SKM-1 treated with dmso at 0.1 percent for 144 hours (cell line): ENCODE measurements around the gene ARHGAP25.

ENCODE experiments used
- DNase-seq: peaks from one replicate; lab custom pipeline; 2025; ENCODE audit not compliant: unreplicated experiment; lab: John Stamatoyannopoulos, UW

Gene ARHGAP25

GRCh38 chr2:68734688-68735525, at the start of gene ARHGAP25:
Gene ARHGAP25, plus strand, starts transcription at chr2:68734811. Its CDS starts 389 bp downstream, at chr2:68735200.
- peak; percentile 80 for DNase-seq

GRCh38 chr2:68686178-68686577, 48.4 kb upstream of the ARHGAP25 start:
- no peak for DNase-seq

GRCh38 chr2:68687018-68687417, 47.6 kb upstream of the ARHGAP25 start:
- DNase-seq: no peak

- peak; percentile 80 for DNase-seq
Observed at GRCh38 chr2:68689553-68690537, 44.8 kb upstream of the ARHGAP25 start.

GRCh38 chr2:68690851-68691250, 43.8 kb upstream of the ARHGAP25 start:
- DNase-seq: no peak

GRCh38 chr2:68692511-68692910, 42.1 kb upstream of the ARHGAP25 start:
- peak; percentile 59 for DNase-seq

GRCh38 chr2:68693951-68694350, 40.7 kb upstream of the ARHGAP25 start:
- no peak for DNase-seq

- DNase-seq: no peak
Observed at GRCh38 chr2:68695971-68696370, 38.6 kb upstream of the ARHGAP25 start.

- no peak for DNase-seq
Observed at GRCh38 chr2:68696554-68696953, 38.1 kb upstream of the ARHGAP25 start.

- DNase-seq: no peak
Observed at GRCh38 chr2:68698567-68699377, 35.8 kb upstream of the ARHGAP25 start.

GRCh38 chr2:68700560-68700959, 34.1 kb upstream of the ARHGAP25 start:
- DNase-seq: no peak

- no peak for DNase-seq
Observed at GRCh38 chr2:68706637-68707036, 28.0 kb upstream of the ARHGAP25 start.

- DNase-seq: no peak
Observed at GRCh38 chr2:68708629-68709028, 26.0 kb upstream of the ARHGAP25 start.

- peak; percentile 48 for DNase-seq
Observed at GRCh38 chr2:68709421-68709911, 25.1 kb upstream of the ARHGAP25 start.

GRCh38 chr2:68710336-68710735, 24.3 kb upstream of the ARHGAP25 start:
- DNase-seq: no peak

GRCh38 chr2:68710756-68711155, 23.9 kb upstream of the ARHGAP25 start:
- DNase-seq: no peak

GRCh38 chr2:68714866-68715265, 19.7 kb upstream of the ARHGAP25 start:
- peak; percentile 95 for DNase-seq

GRCh38 chr2:68715353-68716041, 19.1 kb upstream of the ARHGAP25 start:
- DNase-seq: peak; percentile 41

- DNase-seq: no peak
Observed at GRCh38 chr2:68716604-68717304, 17.9 kb upstream of the ARHGAP25 start.

- DNase-seq: no peak
Observed at GRCh38 chr2:68717305-68717661, 17.3 kb upstream of the ARHGAP25 start.
